Naive B cell (primary cell): ENCODE results near the gene MNDA. TPM values are rescaled to one million over a fixed set of nuclear protein-coding genes. Genes with fewer than 3 reads are reported as not detected.
A peak's percentile ranks its signal among the peaks of the same experiment; 100 is the strongest.

Source experiments
- ATAC-seq, 2 donors: fragments of 150-1000 bp; cut with Tn5 transposase; 2 replicates each; pipeline ENCODE4 v1.10.0; 2021; ENCODE audit warnings: low read depth in 2 of 2, mild to moderate bottlenecking in 2 of 2, moderate library complexity in 2 of 2
- DNase-seq: peaks from one replicate; pipeline ENCODE4 v3.0.0; 2022
- H3K27ac Mint-ChIP-seq, 6 donors: one replicate each; pipeline ENCODE4 v1.8.0; 2020 to 2022; ENCODE audit warnings: mild to moderate bottlenecking in 6 of 6, mixed read lengths in 6 of 6, moderate library complexity in 5 of 6, inconsistent platforms in 2 of 6
- H3K27me3 Mint-ChIP-seq, 3 donors: one replicate each; pipeline ENCODE4 v1.8.0; 2021 to 2022; ENCODE audit warnings: mixed read lengths in 3 of 3, mild to moderate bottlenecking in 1 of 3
- H3K36me3 Mint-ChIP-seq, 2 donors: one replicate each; pipeline ENCODE4 v1.8.0; 2020 to 2022; ENCODE audit warnings: mixed read lengths in 2 of 2, inconsistent platforms in 1 of 2, mild to moderate bottlenecking in 1 of 2
- H3K4me1 Mint-ChIP-seq, 3 donors: one replicate each; pipeline ENCODE4 v1.8.0; 2020 to 2022; ENCODE audit warnings: mixed read lengths in 3 of 3, inconsistent platforms in 1 of 3, mild to moderate bottlenecking in 1 of 3, moderate library complexity in 1 of 3
- H3K4me3 Mint-ChIP-seq, 8 donors: one replicate each; pipeline ENCODE4 v1.8.0; 2020 to 2022; ENCODE audit warnings: mild to moderate bottlenecking in 8 of 8, mixed read lengths in 8 of 8, moderate library complexity in 8 of 8, inconsistent platforms in 2 of 8
- H3K9me3 Mint-ChIP-seq, 7 donors: one replicate each; pipeline ENCODE4 v1.8.0; 2020 to 2022; ENCODE audit warnings: mixed read lengths in 7 of 7, mild to moderate bottlenecking in 5 of 7, inconsistent platforms in 2 of 7, moderate library complexity in 1 of 7
- polyA plus RNA-seq, 6 donors: library from polyadenylated mRNA; unstranded; fragments of 300-500 nt; fragmentation: Illumina TruSeq; gene quantifications; one replicate each; pipeline ENCODE4 v1.2.3, GENCODE V29; 2021; ENCODE audit warnings: low read depth in 6 of 6

Gene MNDA
- 10 to 100 TPM in 2 of 6 donors, 1 to 10 TPM in 4; 6.0 to 26.3 (median 8.8) TPM for polyA plus RNA-seq

DNA sequence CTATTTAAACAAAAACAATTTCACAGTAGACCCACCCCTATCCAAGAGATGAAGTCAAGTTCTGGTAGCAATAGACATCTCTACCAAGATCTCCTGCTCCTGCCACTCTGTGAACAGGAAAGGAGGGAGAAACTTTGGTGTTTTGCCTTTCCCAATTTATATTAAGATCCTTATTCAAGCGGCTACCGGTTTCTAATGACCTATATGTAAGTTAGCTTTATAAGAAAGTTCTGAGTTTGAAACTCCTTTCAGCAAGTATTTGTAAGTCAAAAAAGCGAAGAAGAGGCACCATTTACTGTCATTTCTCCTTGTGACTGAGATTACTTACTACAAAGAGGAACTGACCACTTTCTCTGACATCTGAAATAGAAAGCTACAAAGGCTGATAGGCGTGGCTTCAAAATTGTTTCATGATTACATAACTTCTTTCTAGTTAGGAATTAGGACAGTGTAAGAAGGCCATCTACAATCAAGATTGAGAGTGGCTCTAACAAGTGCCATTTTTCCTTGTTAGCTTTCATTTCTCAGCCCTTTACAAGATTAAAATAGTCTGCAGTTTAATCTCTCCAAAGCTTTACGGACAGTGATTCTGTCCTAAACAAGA, at the start of gene MNDA:
Gene MNDA (plus strand): TSS at position 448 of the 604 bp plus-strand sequence. CDS start 10,803 bp downstream, outside the sequence.
- H3K4me3 Mint-ChIP-seq: peak within 1 kb of the TSS in 7 of 8 donors; percentile 60 to 83 (median 72)

DNA sequence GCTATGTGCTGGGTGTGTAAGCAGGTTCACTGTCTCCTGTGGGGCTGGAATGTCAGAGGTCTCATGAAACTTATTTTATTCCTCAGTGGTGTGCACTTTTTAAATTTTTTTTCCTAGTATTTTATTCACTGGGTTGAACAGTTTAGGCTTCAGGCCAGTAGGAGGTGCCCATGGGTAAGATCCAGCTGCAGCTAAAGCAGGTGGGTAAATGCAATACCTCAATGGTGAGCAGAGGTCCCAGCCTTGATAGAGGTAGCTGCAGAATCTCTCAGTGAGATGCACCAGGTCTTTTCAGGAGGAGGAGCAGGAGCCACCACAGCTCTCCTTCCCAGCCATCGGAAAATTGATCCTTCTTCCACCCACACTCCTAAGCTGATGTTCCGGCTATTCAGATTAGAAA, 37.5 kb upstream of the MNDA start:
- Mint-ChIP-seq H3K36me3 (no peaks in the 10 kb centered on the region), H3K4me3 (no peak overlapping the region), H3K27me3 (peaks cover 15 to 39% (median 21%) of the 10 kb centered on the region in 3 donors), H3K27ac (no peak overlapping the region), H3K9me3 (peaks cover 0 to 4% (median 2%) of the 10 kb centered on the region in 7 donors), H3K4me1 (no peaks in the 10 kb centered on the region)
- no peak for DNase-seq
- peak in 1 of 2 donors; percentile 39 for ATAC-seq

More for the DNA sequence above, at the start of gene MNDA:
- Mint-ChIP-seq H3K9me3 (peaks cover 13 to 36% (median 27%) of the 10 kb centered on the region in 7 donors), H3K4me1 (peaks cover 4 to 29% (median 14%) of the 10 kb centered on the region in 3 donors), H3K27me3 (peaks cover 0 to 18% (median 11%) of the 10 kb centered on the region in 3 donors), H3K36me3 (peaks cover 3 to 24% of the 10 kb centered on the region in 2 donors), H3K27ac (peak within 1 kb of the TSS; percentile 57 to 88 (median 80))
- peak; percentile 23 for DNase-seq
- peak; percentile 92 to 97 for ATAC-seq

DNA sequence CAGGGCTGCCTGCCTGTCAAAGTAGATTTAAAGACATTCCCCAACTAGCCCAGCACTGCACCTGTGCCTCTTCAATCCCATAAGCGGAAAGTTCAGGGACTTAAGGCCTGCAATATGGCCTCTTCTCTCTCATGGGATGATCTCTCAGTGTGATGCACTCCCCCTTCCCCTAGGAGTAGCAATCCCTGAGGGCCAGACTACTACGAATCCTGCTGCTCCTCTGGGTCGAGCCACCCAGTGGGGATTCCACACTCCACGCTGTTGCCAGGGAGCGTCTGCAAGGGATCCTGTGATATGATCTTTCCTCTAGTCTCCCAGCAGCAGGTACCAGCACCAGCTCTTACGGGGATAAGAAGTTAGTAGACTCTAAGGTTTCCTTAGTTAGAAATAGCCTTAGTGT, 36.9 kb upstream of the MNDA start:
- Mint-ChIP-seq H3K9me3 (peaks cover 0 to 4% (median 2%) of the 10 kb centered on the region in 7 donors), H3K27me3 (peaks cover 18 to 42% (median 21%) of the 10 kb centered on the region in 3 donors), H3K4me3 (no peak overlapping the region), H3K27ac (no peak overlapping the region), H3K36me3 (no peaks in the 10 kb centered on the region), H3K4me1 (no peaks in the 10 kb centered on the region)
- ATAC-seq (no peak), DNase-seq (no peak)

DNA sequence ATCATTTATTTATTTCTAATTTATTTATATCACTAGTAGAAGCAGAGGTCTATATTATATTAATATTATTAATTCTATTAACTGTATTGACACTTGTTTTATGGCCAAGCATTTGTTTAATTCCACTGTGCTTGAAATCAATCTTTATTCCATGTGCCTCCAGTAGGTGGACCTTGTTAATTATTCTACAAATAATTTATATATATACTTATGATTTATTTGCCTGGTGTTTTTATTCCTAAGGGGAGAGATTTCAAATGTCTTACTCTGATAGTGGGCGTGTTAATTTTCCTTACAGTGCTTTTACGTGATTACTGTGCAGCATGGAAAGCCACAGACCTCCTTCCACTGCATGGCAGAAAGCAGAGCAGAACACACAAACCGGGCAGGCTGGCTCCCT, 32.6 kb upstream of the MNDA start:
- Mint-ChIP-seq H3K9me3 (no peaks in the 10 kb centered on the region), H3K27ac (no peak overlapping the region), H3K4me3 (no peak overlapping the region), H3K27me3 (peaks cover 30 to 42% (median 35%) of the 10 kb centered on the region in 3 donors), H3K4me1 (no peaks in the 10 kb centered on the region), H3K36me3 (no peaks in the 10 kb centered on the region)
- ATAC-seq: no peak
- DNase-seq: no peak

DNA sequence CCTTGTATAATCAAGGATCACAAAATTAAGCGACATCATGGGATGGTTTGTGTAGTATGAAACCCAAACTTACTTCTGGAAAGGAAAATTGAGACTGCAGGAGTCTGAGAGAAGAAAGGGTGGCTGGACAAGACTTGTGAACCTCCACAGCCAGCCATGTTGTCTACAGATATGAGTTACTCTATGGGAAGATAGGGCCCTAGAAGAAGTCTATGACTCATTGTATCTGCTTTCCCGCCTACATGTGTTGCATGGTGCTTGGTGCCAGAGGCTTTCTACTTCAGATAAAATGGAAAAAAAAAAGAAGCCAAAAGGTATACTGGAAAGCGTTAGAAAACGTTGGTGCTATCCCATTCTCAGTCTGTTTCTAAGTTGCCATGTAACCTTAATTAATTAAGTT, 31.5 kb upstream of the MNDA start:
- no peak for ATAC-seq
- Mint-ChIP-seq H3K9me3 (no peaks in the 10 kb centered on the region), H3K27ac (no peak overlapping the region), H3K27me3 (peaks cover 27 to 37% (median 37%) of the 10 kb centered on the region in 3 donors), H3K36me3 (no peaks in the 10 kb centered on the region), H3K4me1 (no peaks in the 10 kb centered on the region), H3K4me3 (no peak overlapping the region)
- no peak for DNase-seq

DNA sequence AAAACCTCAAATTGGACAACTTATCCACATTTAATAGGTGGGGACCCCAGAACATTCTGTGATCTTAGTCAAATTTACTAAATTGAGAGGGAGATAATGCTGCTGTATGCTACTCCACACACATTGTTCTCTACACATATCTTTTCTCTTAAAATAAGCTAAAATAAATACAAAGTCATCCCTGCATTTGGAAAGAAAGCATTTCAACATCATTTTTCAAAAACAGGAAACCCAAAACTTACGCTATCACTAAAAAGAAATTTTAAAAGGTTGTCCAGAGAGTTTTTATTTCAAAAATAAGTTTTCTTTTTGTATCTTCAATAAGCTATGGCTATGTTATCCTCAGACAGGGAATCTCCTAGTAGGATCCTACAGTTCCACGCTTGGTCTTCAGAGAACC, 30.6 kb upstream of the MNDA start:
- no peak for DNase-seq
- ATAC-seq: no peak
- H3K27ac Mint-ChIP-seq: no peak overlapping the region
- no peaks in the 10 kb centered on the region for H3K36me3 Mint-ChIP-seq
- H3K4me3 Mint-ChIP-seq: no peak overlapping the region
- H3K4me1 Mint-ChIP-seq: no peaks in the 10 kb centered on the region
- H3K27me3 Mint-ChIP-seq: peaks cover 27 to 32% (median 32%) of the 10 kb centered on the region in 3 donors
- H3K9me3 Mint-ChIP-seq: no peaks in the 10 kb centered on the region

DNA sequence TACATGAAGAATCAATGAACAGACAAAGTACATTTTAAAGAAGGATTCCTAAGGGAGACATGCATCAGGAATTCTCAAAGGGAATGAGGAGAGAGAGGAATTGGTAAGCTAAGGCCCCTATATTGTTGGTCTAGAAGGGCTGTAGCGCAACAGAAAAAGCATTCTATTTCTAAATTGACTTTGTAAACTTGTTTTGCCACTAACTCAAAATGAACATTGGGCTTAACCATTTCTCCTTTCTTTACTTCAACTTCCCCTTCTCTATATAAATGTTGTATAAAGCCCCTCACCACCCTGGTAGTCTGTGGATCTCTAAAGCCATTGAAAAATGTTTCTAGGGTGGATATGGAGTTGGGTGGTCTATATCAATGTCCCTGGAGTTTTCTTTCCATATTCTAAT, 29.8 kb upstream of the MNDA start:
- DNase-seq: no peak
- H3K27me3 Mint-ChIP-seq: peaks cover 22 to 24% (median 24%) of the 10 kb centered on the region in 3 donors
- H3K4me3 Mint-ChIP-seq: no peak overlapping the region
- ATAC-seq: no peak
- H3K9me3 Mint-ChIP-seq: no peaks in the 10 kb centered on the region
- no peaks in the 10 kb centered on the region for H3K36me3 Mint-ChIP-seq
- H3K4me1 Mint-ChIP-seq: no peaks in the 10 kb centered on the region
- no peak overlapping the region for H3K27ac Mint-ChIP-seq

DNA sequence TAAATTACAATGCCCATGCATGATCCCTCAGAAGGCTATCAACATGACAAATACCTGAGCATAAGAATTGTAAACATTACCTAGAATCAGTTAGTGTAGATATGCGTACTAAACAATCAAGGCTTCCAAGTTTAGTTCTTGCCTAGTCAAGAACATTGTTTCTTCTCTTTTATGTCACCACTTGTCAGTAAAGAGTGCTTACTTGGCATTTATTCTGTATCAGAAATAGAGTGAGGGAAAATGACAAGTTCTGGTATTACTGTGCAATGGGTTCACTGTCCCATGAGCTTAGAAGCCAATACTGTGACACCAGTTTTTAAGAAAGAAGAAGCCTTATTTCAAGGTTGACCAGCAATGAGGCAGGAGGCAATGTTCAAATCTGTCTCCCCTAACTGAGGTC, 27.5 kb upstream of the MNDA start:
- Mint-ChIP-seq H3K9me3 (no peaks in the 10 kb centered on the region), H3K27me3 (peaks cover 16 to 25% (median 17%) of the 10 kb centered on the region in 3 donors), H3K4me3 (no peak overlapping the region), H3K4me1 (no peaks in the 10 kb centered on the region), H3K36me3 (no peaks in the 10 kb centered on the region), H3K27ac (no peak overlapping the region)
- DNase-seq: no peak
- no peak for ATAC-seq

DNA sequence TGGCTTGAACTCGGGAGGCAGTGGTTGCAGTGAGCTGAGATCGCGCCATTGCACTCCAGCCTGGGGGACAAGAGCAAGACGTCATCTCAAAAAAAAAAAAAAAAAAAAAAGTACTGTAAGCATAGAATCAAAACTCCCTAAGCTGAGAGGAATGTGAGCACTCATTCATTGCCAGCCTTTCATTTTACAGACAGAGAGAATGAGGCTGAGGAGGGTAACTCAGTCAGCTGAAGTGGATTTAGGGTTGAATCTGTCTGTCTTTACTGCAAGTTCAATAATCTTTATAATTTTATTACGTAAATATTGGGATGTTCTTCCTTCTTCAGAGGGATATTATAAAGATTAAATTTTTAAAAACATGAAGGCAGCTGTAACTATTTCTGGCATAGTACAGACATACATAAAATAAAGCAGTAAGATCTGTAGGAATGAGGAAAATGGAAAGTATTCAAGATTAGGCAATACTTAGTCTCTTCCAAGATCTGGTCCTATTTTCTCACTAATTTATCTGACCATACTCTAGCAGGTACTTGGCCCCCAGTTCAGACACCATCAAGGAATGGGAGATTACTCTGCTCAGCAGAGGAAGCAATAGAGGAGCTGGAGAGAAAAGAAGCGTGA, 24.1 kb upstream of the MNDA start:
- Mint-ChIP-seq H3K9me3 (no peaks in the 10 kb centered on the region), H3K36me3 (no peaks in the 10 kb centered on the region), H3K27ac (no peak overlapping the region), H3K4me3 (no peak overlapping the region), H3K27me3 (peaks cover 6 to 17% (median 13%) of the 10 kb centered on the region in 3 donors), H3K4me1 (peaks cover 0 to 6% (median 0%) of the 10 kb centered on the region in 3 donors)
- no peak for DNase-seq
- no peak for ATAC-seq

DNA sequence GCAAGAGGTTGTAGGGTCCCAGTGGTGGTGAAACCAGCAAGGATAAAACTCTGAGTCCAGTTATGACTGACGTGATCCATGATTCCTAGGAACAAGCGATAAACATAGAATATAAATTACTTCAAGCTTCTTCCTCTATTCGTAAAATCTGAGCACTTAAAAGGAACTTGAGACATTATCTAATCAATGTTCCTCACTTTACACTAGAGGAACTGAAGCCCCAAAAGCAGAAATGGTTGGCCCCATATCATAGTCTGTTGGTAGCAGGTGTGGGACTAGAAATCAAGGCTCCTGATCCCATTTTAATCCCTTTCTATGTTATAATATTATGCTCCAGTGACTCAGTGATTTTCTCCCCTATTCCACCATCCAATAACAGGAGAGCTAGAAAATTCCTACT, 21.9 kb upstream of the MNDA start:
- Mint-ChIP-seq H3K36me3 (no peaks in the 10 kb centered on the region), H3K4me1 (peaks cover 0 to 10% (median 0%) of the 10 kb centered on the region in 3 donors), H3K27me3 (peaks cover 0 to 4% (median 0%) of the 10 kb centered on the region in 3 donors), H3K9me3 (no peaks in the 10 kb centered on the region), H3K4me3 (no peak overlapping the region), H3K27ac (no peak overlapping the region)
- DNase-seq (no peak), ATAC-seq (peak in 1 of 2 donors; percentile 20)

DNA sequence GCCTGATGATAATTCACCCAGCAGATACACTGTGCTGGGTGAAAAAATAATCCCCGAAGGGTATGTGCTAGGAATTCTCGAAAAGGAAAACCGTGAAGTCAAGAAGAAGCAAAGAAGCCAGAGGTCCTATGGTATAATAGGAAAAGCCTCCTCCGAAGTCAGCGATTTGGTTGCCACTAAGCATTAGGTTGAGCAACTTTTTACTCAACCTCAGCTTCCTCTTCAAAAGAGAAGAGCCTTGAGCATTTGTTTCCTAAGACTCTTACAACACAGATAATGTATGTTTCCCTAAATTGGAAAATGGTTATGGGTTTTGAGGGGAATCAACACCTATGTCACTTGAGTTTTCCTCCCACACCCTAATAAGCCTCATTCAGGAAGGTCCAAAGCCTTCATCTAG, 21.3 kb upstream of the MNDA start:
- H3K27ac Mint-ChIP-seq: no peak overlapping the region
- ATAC-seq: no peak
- H3K4me3 Mint-ChIP-seq: no peak overlapping the region
- peaks cover 0 to 4% (median 0%) of the 10 kb centered on the region in 3 donors for H3K27me3 Mint-ChIP-seq
- DNase-seq: no peak
- peaks cover 0 to 10% (median 0%) of the 10 kb centered on the region in 3 donors for H3K4me1 Mint-ChIP-seq
- no peaks in the 10 kb centered on the region for H3K9me3 Mint-ChIP-seq
- no peaks in the 10 kb centered on the region for H3K36me3 Mint-ChIP-seq

DNA sequence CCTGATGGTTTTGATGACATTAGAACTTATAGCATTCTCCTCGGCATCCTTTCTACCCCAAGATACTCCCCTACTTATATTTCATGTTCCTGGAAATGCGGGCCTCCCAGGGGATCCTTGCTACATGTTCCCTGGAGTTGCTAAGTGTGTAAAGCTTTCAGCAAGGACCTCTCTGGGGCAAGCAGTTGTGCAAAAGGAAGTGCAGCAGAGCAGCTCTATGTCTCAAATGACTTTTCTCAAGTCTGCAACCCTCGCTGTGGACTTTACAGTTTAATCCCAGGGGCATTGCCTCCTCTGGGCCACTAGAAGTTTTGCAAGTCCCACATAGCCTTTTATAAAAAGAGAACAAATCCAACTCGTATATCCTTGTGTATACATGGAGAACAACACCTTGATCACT, 20.8 kb upstream of the MNDA start:
- no peaks in the 10 kb centered on the region for H3K36me3 Mint-ChIP-seq
- ATAC-seq: no peak
- H3K4me1 Mint-ChIP-seq: peaks cover 0 to 10% (median 0%) of the 10 kb centered on the region in 3 donors

DNA sequence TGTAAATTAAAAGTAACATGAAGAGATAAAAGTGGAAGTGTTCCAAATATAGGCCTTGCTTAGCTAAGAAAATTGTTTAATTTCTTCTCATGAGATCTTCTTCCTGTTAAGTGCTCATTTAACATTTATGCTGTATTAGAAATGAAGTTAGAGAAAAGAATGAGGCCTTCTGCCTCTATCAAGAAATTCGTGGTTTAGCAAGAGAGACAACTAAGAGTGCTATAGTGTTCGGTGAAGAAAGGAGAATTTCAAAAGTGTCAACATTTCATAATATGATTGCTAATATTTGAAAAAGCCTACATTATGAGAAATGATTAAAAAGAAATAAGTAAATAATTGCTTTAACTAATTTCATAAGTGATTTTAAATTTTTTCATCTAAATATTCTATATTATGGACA, 18.8 kb upstream of the MNDA start:
- peaks cover 0 to 10% (median 0%) of the 10 kb centered on the region in 3 donors for H3K4me1 Mint-ChIP-seq

More for the DNA sequence above, 20.8 kb upstream of the MNDA start:
- no peaks in the 10 kb centered on the region for H3K9me3 Mint-ChIP-seq
- H3K27me3 Mint-ChIP-seq: peaks cover 0 to 4% (median 0%) of the 10 kb centered on the region in 3 donors
- peak overlapping the region in 1 of 6 donors; percentile 26 for H3K27ac Mint-ChIP-seq
- no peak overlapping the region for H3K4me3 Mint-ChIP-seq
- DNase-seq: no peak

DNA sequence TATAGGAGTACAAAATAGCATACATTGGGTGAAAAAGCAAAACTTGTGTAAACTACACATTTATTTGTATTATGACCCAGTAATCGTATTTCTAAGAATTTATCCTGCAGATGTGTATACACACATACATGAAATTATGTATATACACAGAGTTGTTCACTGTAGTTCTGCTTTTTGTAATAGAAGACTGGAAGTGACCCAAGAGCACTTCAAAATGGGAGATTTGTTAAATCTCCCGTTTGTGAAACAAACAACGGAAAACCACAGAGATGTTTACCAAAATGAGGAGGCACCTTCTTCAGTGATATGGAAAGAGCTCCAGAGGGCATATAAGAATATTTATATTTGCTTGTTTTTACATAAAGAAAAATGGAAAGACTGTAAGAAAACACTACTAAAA, 18.0 kb upstream of the MNDA start:
- no peak for DNase-seq
- Mint-ChIP-seq H3K4me1 (peaks cover 0 to 10% (median 0%) of the 10 kb centered on the region in 3 donors), H3K27me3 (no peaks in the 10 kb centered on the region), H3K4me3 (no peak overlapping the region), H3K27ac (no peak overlapping the region), H3K36me3 (no peaks in the 10 kb centered on the region), H3K9me3 (no peaks in the 10 kb centered on the region)
- no peak for ATAC-seq

More for the DNA sequence above, 18.8 kb upstream of the MNDA start:
- Mint-ChIP-seq H3K4me3 (no peak overlapping the region), H3K27ac (no peak overlapping the region), H3K9me3 (no peaks in the 10 kb centered on the region), H3K36me3 (no peaks in the 10 kb centered on the region), H3K27me3 (peaks cover 0 to 4% (median 0%) of the 10 kb centered on the region in 3 donors)
- DNase-seq: no peak
- no peak for ATAC-seq
